ENCODE data around the gene SRSF12. TPM values are rescaled to one million over a fixed set of nuclear protein-coding genes. Genes with fewer than 3 reads are reported as not detected.

The SRSF12 gene
- total RNA-seq, 1 donor from 2014 or later = 12.1 TPM

- peak overlapping the region; percentile 71 for H3K27ac Mint-ChIP-seq (ENCODE audit: unreplicated experiment)
- peak; percentile 96 for DNase-seq
- H3K9me3 Mint-ChIP-seq (ENCODE audit: unreplicated experiment) = peaks cover 11% of the 10 kb centered on the region
- H3K36me3 Mint-ChIP-seq (ENCODE audit: unreplicated experiment) = no peaks in the 10 kb centered on the region
- H3K27me3 Mint-ChIP-seq (ENCODE audit: unreplicated experiment) = peaks cover 14% of the 10 kb centered on the region
- TF ChIP-seq CTCF (IDR thresholded peaks at IDR 0.05; ENCODE audit: partially characterized antibody, unreplicated experiment) = peak; percentile 20
- H3K4me3 Mint-ChIP-seq (ENCODE audit: unreplicated experiment) = peak overlapping the region; percentile 97
- H3K4me1 Mint-ChIP-seq (ENCODE audit: low read depth, unreplicated experiment) = peaks cover 11% of the 10 kb centered on the region
These were observed 36.2 kb downstream of the SRSF12 start for GRCh38 chr6:89081423-89082322.

- peaks cover 14% of the 10 kb centered on the region for H3K27me3 Mint-ChIP-seq (ENCODE audit: unreplicated experiment)
- peak overlapping the region; percentile 97 for H3K4me3 Mint-ChIP-seq (ENCODE audit: unreplicated experiment)
- H3K9me3 Mint-ChIP-seq (ENCODE audit: unreplicated experiment) = peaks cover 13% of the 10 kb centered on the region
- no peak for TF ChIP-seq CTCF (IDR thresholded peaks at IDR 0.05; ENCODE audit: partially characterized antibody, unreplicated experiment)
- H3K4me1 Mint-ChIP-seq (ENCODE audit: low read depth, unreplicated experiment) = peaks cover 11% of the 10 kb centered on the region
- H3K27ac Mint-ChIP-seq (ENCODE audit: unreplicated experiment) = peak overlapping the region; percentile 96
- no peaks in the 10 kb centered on the region for H3K36me3 Mint-ChIP-seq (ENCODE audit: unreplicated experiment)
- DNase-seq = no peak
These were observed 36.8 kb downstream of the SRSF12 start for GRCh38 chr6:89081129-89081422.

- H3K27me3 Mint-ChIP-seq (ENCODE audit: unreplicated experiment) = peaks cover 14% of the 10 kb centered on the region
- H3K27ac Mint-ChIP-seq (ENCODE audit: unreplicated experiment) = peak within 1 kb of the TSS; percentile 96
- peak; percentile 100 for DNase-seq
- H3K4me1 Mint-ChIP-seq (ENCODE audit: low read depth, unreplicated experiment) = peaks cover 11% of the 10 kb centered on the region
- H3K9me3 Mint-ChIP-seq (ENCODE audit: unreplicated experiment) = peaks cover 13% of the 10 kb centered on the region
- peak within 1 kb of the TSS; percentile 97 for H3K4me3 Mint-ChIP-seq (ENCODE audit: unreplicated experiment)
- no peak for TF ChIP-seq CTCF (IDR thresholded peaks at IDR 0.05; ENCODE audit: partially characterized antibody, unreplicated experiment)
- no peaks in the 10 kb centered on the region for H3K36me3 Mint-ChIP-seq (ENCODE audit: unreplicated experiment)
These were observed 37.4 kb downstream of the SRSF12 start, which contains the start of gene PNRC1 for GRCh38 chr6:89080281-89081128. Gene PNRC1, plus strand, starts transcription at chr6:89080751. Its CDS starts 144 bp downstream, at chr6:89080895.

GRCh38 chr6:89079511-89080234 lies 38.2 kb downstream of the SRSF12 start:
- peaks cover 9% of the 10 kb centered on the region for H3K4me1 Mint-ChIP-seq (ENCODE audit: low read depth, unreplicated experiment)
- H3K36me3 Mint-ChIP-seq (ENCODE audit: unreplicated experiment) = no peaks in the 10 kb centered on the region
- peaks cover 13% of the 10 kb centered on the region for H3K9me3 Mint-ChIP-seq (ENCODE audit: unreplicated experiment)
- no peak for TF ChIP-seq CTCF (IDR thresholded peaks at IDR 0.05; ENCODE audit: partially characterized antibody, unreplicated experiment)
- H3K27ac Mint-ChIP-seq (ENCODE audit: unreplicated experiment) = peak overlapping the region; percentile 96
- H3K4me3 Mint-ChIP-seq (ENCODE audit: unreplicated experiment) = peak overlapping the region; percentile 97
- DNase-seq = no peak
- peaks cover 14% of the 10 kb centered on the region for H3K27me3 Mint-ChIP-seq (ENCODE audit: unreplicated experiment)

All from glutamatergic neuron (in vitro differentiated cells).